NCI-H1105 treated with DMSO at 0.1 percent for 48 hours (cell line): ENCODE results near the gene ASNSD1.
A peak's percentile ranks its signal among the peaks of the same experiment; 100 is the strongest.
"Not testable (repeated sequence)": the region's sequence is repeated elsewhere in the genome, so short reads cannot be mapped to it uniquely, and the experiment has no call there.

ENCODE experiments used
- DNase-seq: peaks from one replicate; lab custom pipeline; 2025; lab: John Stamatoyannopoulos, UW

ASNSD1 gene

DNA sequence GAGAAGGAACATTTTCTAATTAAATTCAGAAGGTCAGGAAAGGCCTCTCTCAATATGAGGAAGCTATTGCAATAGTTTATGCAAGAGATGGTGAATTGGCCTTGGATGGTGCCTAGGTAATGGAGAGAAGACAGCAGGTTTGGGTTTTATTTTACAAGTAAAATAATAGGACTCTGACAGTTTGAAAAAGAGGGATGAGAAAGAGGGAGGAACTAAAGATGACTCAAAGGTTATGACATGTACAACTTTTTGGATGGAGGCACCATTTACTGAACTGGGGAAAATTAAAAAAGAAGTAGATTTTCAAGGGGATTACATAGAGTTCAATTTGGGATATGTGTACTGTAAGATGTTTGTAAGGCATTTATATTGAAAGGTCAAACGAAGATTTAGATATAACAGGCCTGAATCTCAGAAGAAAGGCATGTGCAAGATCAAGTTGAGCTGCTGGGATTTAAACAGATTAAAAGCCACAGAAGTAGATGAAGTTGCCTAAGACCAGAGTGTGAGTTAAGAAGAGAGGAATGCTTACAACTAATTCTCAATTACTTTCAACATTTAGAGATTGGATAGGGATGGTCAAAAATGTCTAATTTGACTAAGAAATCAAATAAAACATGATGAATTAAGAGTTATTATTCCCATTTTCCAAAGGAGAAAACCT is 12.3 kb upstream of the ASNSD1 start:
- DNase-seq: no peak

DNA sequence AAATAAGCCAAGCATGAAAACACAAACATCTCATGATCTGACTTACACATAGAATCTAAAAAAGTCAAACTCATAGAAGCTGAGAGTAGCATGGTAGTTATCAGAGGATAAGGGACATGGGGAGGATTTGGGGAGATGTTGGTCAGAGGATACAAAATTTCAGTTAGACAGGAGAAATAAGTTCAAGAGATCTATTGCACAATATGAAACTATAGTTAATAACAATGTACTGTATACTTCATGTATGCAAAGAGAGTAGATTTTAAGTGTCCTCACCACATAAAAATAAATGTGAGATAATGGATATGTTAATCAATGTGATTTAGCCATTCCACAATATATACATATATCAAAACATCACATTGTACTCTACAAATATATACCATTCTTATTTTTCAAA is 10.0 kb upstream of the ASNSD1 start:
- DNase-seq: no peak

DNA sequence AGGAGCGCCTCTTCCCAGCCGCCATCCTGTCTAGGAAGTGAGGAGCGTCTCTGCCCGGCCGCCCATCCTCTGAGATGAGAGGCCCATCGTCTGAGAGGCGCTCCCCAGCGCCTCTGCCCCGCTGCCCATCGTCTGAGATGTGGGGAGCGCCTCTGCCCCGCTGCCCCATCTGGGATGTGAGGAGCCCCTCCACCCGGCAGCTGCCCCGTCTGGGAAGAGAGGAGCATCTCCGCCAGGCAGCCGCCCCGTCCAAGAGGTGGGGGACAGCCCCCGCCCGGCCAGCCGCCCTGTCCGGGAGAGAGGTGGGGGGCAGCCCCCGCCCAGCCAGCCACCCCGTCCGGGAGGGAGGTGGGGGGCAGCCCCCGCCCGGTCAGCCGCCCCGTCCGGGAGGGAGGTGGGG is 7.8 kb upstream of the ASNSD1 start:
- not testable (repeated sequence) for DNase-seq

DNA sequence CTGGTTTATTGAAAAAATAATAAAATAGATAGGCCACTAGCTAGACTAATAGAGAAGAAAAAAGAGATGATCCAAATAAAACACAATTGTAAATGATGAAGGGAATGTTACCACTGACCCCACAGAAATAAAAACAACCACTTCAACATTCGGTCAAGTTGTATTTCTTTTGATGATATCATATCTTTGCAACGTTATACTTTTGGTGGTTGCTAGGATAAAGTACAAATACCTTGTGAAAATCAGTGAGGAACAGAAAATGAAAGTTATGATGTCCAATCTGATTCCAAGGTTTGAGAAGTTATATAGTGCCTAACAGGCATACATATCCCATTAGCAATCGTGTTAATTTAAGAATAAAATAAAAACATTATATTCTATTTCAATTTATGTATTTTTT is 6.6 kb upstream of the ASNSD1 start:
- DNase-seq: no peak

DNA sequence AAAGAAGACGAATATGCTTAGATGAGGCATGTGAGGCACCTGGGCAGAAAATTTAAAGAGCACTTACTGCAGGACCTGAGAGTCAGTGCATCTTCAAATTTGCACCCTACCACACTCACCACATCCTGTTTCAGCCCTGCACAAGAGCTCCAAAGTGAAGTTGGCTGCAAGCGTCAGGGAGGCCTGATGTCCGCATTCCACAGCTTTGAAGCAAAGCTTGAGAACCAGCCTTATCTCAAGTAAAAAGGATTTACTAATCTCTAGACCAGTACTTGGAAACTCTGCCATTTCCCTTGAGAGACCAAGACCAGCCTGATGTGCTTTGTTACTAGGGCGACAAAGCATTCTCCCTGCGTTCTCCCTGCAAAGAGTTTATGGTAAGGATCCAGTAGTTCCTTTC is 3.4 kb upstream of the ASNSD1 start:
- DNase-seq: no peak

DNA sequence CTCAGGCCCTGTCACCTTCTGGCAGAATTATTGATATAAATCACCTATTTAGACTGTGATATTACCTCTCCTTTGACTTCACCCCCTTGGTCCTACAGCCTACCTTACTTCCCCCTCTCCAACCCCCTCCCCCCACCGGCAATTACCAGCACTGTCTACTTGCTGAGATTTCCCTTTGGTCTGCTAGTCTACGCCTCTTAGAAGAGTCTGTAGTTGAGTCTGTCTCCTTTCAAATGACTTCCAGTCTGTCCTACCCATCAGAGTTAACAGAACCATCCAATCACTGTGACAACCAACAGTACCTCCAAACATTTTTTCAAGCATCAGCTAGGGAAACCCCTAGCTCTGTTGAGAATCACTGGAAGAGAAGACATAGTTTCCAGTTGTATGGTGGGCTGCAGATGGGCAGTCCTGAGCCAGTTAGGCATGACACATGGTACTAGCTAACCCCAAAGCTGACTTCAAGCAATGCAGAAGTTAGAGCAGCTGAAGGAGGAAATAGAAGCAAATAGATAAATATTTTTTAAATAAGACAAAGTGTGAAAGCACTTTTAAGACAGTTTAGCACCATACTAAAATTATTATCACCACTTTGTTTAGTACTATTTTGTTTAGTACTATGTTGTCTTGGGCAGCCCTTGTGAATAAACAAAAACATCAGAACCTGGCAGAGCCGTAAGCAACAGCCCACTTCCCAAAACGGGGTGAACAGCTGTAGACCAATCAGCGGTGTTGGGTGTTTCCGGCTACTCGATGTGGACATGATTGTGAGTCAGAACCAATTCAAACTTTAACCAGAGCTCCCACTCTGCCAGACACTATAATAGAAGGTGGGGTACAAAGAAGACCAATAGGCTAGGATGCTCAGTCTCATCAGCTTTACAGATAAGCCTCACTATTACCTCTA is 2.7 kb upstream of the ASNSD1 start:
- DNase-seq: no peak

DNA sequence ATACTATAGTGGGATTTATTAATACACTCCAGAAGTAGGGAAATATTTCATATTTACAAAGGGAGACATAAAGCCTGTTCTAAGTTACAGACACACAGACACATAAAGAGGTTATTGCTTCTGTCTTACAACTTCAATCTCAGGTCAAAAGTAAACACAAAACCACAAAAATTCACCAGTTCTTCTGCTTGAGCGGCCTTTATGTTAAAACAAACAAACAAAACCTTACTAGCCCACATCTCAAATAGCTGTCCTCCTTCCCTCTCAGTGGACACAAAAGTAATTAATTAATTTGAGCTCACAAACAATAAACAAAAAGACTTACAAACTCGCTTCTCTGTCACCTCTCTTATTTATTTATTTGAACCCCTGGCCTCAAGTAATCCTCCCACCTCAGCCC is 1.5 kb upstream of the ASNSD1 start:
- no peak for DNase-seq

DNA sequence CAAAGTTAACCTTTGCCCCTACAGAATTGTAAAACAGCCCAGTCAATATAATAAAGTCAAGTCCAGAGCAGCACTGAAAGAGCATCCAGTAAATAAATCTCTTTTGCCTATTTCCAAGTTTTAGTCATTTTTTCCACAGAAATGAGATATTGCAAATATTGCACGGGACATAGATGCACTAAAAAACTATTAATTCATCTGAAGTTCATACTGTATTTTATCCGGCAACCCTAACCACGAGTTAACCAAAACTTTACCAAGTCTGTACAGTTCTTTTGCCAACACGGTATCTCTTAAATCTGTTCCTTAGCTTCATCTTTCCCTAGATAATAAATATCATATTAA is 484 bp upstream of the ASNSD1 start:
- DNase-seq: no peak

DNA sequence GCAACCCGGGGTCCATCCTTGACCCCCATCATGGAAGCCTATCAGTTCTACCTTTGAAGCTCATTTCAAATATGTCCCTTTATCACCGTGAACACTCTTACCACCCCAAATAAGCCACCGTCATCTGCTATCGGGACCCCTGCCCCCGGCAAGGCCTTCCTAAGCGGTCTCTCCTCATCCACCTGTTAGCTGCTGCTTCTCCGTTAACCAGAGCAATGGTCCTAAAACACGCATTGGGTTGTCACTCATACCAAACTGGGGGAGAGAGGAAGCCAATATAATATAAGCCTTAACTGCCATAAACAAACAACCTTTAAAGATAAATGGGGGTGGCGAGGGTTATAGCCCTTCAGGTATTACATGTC is 680 bp downstream of the ASNSD1 start:
- DNase-seq: no peak

DNA sequence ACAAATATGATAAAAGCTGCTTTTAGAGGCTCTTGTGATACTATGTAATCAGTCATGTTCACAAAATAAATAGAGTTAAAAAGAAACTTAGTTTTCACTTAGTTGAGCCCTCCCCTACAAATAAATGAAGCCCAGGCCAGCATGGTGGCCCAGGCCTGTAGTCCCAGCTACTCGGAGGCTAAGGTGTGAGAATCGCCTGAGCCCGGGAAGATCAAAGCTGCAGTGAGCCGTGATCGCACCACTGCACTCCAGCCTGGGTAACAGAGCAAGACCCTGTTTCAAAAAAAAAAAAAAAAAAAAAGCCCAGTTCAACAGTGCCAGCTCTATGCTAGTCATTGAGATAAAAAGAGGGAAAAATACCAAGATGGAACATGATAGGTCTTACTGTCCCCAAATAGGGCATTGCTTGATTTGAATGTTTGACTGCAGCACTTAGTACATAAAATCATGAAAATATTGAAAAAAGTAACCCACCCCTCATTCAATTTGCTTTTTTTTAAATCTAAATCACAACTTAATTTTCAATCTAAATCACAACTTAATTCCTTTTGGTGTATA is 1.5 kb downstream of the ASNSD1 start:
- no peak for DNase-seq

DNA sequence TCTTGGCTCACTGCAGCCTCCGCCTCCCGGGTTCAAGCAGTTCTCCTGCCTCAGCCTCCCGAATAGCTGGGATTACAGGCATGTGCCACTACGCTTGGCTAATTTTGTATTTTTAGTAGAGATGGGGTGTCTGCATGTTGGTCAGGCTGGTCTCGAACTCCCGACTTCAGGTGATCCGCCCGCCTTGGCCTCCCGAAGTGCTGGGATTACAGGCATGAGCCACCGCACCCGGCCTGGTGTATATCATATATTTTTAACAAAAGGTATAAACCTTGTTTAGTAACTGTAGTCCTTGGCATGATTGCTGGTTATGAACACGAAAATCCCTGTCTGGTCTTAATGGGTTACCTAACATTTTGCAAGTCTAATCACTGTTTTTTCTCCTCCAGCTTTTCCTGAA is 2.1 kb downstream of the ASNSD1 start:
- DNase-seq: not testable (repeated sequence)

DNA sequence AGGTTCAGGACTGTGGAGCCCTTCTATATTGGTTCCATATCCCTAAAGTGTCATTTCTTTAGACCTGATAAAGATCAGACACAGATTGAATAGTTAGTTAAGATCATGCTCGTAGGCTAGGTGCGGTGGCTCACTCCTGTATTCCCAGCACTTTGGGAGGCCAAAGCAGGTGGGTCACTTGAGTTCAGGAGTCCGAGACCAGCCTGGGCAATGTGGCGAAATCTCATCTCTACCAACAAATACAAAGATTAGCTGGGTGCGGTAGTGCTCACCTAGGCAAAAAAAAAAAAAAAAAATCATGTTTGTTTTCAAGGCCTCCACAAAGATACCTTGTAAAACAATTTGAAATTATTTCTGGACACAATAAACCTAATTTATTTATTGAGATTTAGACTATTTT is 8.7 kb downstream of the ASNSD1 start:
- no peak for DNase-seq

DNA sequence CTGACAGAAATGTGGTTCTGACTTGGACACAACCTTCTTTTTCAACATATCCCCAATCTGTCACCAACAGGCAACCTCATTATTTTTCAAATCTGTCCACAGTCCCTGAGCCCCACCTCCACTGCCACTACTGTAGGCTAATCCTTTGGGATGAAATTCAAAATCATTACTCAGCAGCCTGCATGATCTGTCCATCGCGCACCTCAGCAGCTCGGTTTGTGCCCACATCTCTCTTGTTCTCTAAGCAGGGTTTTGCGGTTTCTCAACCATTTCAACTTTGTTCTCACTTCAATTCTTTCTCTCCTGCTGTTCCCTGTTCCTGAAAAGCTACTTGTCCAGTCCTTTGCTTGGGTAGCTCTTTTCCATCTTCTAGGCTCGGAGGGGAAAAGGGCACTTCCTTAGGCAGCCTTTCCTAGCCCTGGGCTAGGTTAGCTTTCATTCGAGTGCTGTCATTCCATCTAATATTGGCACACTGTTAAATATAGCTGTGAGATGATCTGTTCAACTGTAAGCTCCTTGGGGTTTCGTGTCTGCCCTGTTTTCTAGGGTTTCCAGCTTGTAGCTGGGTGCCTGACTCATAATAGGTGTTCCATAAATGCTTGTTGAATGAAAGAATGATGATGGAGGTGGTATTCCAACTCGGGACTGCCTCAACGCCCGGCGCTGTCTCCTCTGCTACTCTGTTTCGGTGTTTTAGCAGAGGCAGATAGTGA is 12.6 kb downstream of the ASNSD1 start:
- DNase-seq: no peak

DNA sequence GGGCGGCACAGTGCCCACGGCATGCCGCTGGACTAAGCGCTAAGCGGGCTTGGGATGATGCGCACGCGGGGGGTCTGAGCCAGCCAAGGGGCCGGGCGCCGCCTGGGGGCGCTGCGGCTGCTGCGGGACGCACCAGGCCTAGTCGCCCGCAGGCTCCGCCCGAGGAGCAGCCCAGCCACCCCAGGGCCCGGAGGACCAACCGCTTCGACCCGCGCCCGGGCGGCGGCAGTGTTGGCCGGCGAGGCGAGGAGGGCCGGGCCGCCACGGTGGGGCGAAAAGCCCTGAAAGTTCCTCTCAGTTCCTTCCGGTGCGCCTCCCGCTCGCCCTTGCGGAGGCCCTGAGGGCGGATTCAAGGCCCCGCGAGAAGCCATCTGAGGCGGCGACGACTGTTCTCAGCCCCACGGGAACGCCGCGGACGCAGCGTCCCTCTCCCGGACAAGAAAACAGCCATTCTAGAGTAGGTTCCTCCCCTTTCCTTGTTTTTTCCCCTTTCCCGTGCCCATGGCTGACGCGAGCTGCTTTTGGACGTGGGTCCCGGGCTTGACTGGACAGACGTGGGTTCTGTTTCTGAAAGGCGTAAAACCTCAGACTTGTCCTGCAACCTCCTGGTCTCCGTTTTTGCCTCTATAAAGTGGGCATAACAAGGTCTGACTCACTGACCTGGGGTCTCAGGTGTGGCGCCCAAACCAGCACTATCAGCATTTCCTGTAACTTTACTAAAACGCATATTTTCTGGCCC is 13.3 kb downstream of the ASNSD1 start, which contains the start of gene ANKAR:
Gene ANKAR, plus strand, starts transcription at position 297 of the 739 bp plus-strand sequence. CDS start 1,821 bp downstream, outside the sequence.
- DNase-seq: peak; percentile 67

DNA sequence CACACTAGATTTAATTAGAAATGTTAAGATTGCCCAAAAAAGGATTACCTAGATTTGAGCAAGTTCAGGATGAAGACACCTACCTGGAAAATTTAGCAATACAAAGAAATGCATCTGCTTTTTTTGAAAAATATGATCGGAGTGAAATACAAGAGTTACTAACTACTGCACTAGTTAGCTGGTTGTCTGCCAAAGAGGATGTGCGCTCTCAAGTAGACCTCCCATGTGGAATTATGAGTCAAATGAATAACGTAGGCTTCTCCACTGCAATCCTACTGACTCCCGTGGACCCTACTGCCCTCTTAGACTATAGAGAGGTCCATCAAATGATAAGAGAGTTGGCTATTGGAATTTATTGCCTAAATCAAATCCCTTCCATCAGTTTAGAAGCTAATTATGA is 15.2 kb downstream of the ASNSD1 start:
- no peak for DNase-seq

DNA sequence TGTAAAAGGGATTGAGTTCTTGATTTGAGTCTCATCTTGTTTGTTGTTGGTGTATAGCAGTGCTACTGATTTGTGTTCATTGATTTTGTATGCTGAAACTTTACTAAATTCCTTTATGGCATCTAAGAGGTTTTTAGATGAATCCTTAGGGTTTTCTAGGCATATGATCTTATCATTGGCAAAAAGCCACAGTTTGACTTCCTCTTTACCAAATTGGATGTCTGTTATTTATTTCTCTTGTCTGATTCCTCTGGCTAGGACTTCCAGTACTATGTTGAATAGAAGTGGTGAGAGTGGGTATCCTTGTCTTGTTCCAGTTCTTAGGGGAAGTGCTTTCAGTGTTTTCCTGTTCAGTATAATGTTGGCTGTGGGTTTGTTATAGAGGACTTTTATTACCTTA is 18.0 kb downstream of the ASNSD1 start:
- DNase-seq: no peak

DNA sequence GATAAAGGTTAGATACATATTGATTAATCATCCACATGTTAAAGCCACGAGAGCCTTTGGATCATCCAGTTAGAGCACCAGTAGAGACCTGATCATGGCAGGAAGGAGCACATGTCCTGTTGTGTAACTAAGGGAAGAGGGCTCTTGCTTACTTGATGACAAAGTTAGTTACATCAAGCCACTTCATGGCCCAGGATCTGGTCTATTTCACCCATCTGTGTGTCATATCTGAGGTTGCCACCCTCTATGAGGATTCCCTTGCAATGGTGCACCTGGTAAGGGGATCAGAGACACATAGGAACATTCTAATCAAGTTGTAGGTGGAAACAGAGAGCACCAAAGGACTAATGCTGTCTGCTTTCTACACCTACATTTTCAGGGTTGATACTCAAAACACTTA is 19.9 kb downstream of the ASNSD1 start:
- DNase-seq: no peak

DNA sequence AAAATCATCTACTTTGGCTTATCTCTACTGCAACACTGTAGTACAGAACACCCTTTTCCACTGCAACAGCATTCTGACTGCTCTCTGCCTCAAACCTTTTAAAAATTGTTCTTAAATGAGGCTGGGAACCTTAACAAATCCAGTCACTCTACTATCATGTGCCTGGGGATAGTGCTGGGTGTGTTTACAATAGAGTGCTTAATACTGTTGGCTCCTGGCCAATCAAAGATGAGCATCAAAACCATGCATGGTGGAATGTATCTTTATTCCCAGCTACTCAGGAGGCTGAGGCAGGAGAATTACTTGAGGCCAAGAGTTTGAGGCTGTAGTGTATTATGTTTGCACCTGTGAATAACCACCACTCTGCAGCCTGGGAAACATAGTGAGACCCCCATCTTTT is 20.6 kb downstream of the ASNSD1 start:
- DNase-seq: no peak

DNA sequence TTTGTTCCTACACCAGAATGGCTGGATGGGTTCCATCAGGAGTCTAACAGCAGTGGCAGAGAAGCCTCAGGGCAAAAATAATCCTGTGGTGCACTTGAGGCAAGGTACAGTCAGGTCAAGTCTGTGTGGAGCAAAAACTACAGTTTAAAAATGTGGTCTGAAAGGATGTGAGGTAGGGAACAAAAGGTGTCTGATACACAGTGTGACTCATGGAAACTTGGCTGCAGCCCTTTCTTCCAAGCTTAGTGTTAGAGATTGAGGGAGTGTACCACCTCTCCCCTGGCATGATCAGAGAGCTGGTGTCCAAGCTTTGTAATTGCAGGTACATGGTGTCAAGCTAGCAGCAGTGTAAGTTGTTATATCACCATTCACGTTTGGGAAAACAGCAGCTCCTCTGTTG is 22.1 kb downstream of the ASNSD1 start:
- no peak for DNase-seq

DNA sequence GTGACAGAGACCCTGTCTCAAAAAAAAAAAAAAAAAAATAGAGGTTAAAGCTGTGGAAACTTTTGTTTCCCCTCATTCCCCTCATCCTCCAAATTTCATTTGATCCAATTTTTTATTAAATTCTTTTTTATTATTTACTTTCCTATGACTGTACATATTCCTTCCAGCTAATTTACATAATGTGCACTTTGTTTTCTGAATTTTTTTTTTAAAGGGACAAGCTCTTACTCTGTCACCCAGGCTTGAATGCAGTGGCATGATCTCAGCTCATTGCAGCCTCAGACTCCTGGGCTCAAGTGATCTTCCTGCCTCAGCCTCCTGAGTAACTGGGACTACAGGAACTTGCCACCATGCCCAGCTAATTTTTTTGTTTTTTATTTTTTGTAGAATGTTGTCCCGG is 23.6 kb downstream of the ASNSD1 start:
- no peak for DNase-seq

DNA sequence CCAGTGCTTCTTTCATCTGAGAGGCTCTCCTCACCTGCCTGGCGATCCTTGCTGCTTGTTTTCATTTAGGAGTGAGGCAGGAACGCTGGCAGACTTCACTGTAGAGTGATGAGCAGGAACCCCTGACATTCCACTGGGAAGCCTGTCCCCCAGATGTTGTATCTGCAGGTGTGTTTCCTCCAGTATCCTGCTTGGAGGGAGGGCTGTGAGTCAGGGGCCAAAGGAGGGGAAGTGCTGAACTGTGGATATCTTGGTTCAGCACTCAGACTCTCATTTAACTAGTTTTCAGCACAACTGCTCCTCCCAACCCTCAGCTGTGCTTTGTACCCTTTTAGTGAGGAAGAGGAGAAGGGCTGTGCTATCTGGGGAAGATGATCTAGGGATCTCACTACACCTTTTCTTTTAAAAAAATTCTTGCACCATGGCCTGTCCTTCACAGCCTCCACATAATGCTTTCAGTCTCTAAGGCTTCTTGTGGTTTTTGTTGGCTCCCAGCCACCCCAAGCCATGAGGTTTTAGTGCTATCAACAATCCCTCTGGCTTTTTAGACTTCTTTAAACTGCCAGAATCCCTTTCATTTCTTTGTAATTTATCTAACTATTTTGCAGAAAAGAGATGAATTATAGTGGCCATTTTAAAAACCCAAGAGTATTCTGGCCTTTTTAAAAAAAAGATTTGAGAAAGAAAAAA is 24.4 kb downstream of the ASNSD1 start:
- DNase-seq: no peak
